ENCODE data around the gene ANO2.

- TF ChIP-seq CTCF (IDR thresholded peaks at IDR 0.05; ENCODE audit: low read depth, low read length) (peak; percentile 29), POLR2A (IDR thresholded peaks at IDR 0.05; ENCODE audit: extremely low read depth, insufficient read length) (no peak)
- TF ChIP-seq, protein P1, sequence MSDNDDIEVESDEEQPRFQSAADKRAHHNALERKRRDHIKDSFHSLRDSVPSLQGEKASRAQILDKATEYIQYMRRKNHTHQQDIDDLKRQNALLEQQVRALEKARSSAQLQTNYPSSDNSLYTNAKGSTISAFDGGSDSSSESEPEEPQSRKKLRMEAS (IDR thresholded peaks at IDR 0.05; ENCODE audit: low read depth, low read length): no peak
These were observed 72.3 kb downstream of the ANO2 start for GRCh38 chr12:5872745-5873144.

All from NB4 (cell line).